PC-9 (cell line): ENCODE results near the gene TBP. TPM values are rescaled to one million over a fixed set of nuclear protein-coding genes. Genes with fewer than 3 reads are reported as not detected.

Source experiments
- BruUV-seq: library from RNA; stranded (reverse); fragments of 400-500 nt; replicated peaks from 2 replicates; lab custom pipeline; 2021; lab: Mats Ljungman, UMichigan
- CTCF ChIA-PET: fragments of 300-600 bp; sonication (Branson Sonifier 250); formaldehyde crosslinking; loops from one replicate; lab custom pipeline; 2022; ENCODE audit warnings: antibody characterized with exemption; lab: Charles Lee
- POLR2A ChIA-PET: fragments of 300-600 bp; sonication (Branson Sonifier 250); formaldehyde crosslinking; loops from one replicate; lab custom pipeline; 2022; ENCODE audit warnings: antibody characterized with exemption; ENCODE audit not compliant: unreplicated experiment; lab: Charles Lee
- DNase-seq, 2 experiments: peaks; one replicate each; pipeline versions ENCODE4 v3.0.0 to v3.0.0-alpha.2; 2015 to 2022; ENCODE audit warnings: mixed read lengths in 1 of 2
- H2AFZ ChIP-seq: fragments of 200-600 bp; sonication (generic); 2 replicates; pipeline ENCODE4 v1.8.1; 2017; ENCODE audit warnings: antibody characterized with exemption
- H3F3A ChIP-seq: fragments of 200-600 bp; sonication (generic); 2 replicates; pipeline ENCODE4 v1.8.1; 2017; ENCODE audit warnings: antibody characterized with exemption, mild to moderate bottlenecking, low read depth; ENCODE audit not compliant: insufficient read depth
- H3K27ac ChIP-seq: fragments of 200-600 bp; sonication (generic); 2 replicates; pipeline ENCODE4 v1.6.1; 2016; ENCODE audit warnings: mixed run types
- H3K27me3 ChIP-seq: fragments of 200-600 bp; sonication (generic); 2 replicates; pipeline ENCODE4 v1.6.1; 2016; ENCODE audit warnings: low read depth, mixed run types; ENCODE audit not compliant: insufficient read depth
- H3K36me3 ChIP-seq: fragments of 200-600 bp; sonication (generic); 2 replicates; pipeline ENCODE4 v1.6.1; 2016; ENCODE audit warnings: low read depth, mixed run types
- H3K4me1 ChIP-seq: fragments of 200-600 bp; sonication (generic); replicated peaks from 2 replicates; pipeline ENCODE4 v1.6.1; 2016; ENCODE audit warnings: mixed run types; ENCODE audit not compliant: insufficient read depth
- H3K4me2 ChIP-seq: fragments of 200-600 bp; sonication (generic); 2 replicates; pipeline ENCODE4 v1.6.1; 2017; ENCODE audit warnings: mixed run types
- H3K4me3 ChIP-seq: fragments of 200-600 bp; sonication (generic); 2 replicates; pipeline ENCODE4 v1.6.1; 2016; ENCODE audit warnings: mixed run types
- H3K79me2 ChIP-seq: fragments of 200-600 bp; sonication (generic); 2 replicates; pipeline ENCODE4 v1.6.1; 2017; ENCODE audit warnings: low read depth, mixed run types
- H3K9me2 ChIP-seq: fragments of 200-600 bp; sonication (generic); 2 replicates; pipeline ENCODE4 v1.8.1; 2017; ENCODE audit warnings: mild to moderate bottlenecking; ENCODE audit not compliant: insufficient read depth
- H3K9me3 ChIP-seq: fragments of 200-600 bp; sonication (generic); 2 replicates; pipeline ENCODE4 v1.8.1; 2016; ENCODE audit warnings: low read depth; ENCODE audit not compliant: insufficient read depth
- H4K20me1 ChIP-seq: fragments of 200-600 bp; sonication (generic); 2 replicates; pipeline ENCODE4 v1.8.1; 2017; ENCODE audit not compliant: insufficient read depth
- CTCF ChIP-seq: fragments of 200-600 bp; sonication (generic); conservative IDR thresholded peaks from 2 replicates; pipeline ENCODE4 v1.6.1; 2017; ENCODE audit warnings: mixed run types, antibody characterized with exemption, mild to moderate bottlenecking, moderate library complexity
- EZH2 ChIP-seq: fragments of 200-600 bp; sonication (generic); IDR thresholded peaks from 2 replicates; pipeline ENCODE4 v1.8.0; 2017; ENCODE audit warnings: antibody characterized with exemption, low read depth
- intact Hi-C: fragments of 100-400 bp; cut with micrococcal nuclease; formaldehyde crosslinking; loops from one replicate; pipeline ENCODE4 v1.10.0; 2022; ENCODE audit not compliant: unreplicated experiment
- total RNA-seq: library from RNA; stranded (reverse); gene quantifications from 2 replicates; pipeline ENCODE4 v1.2.3, GENCODE V29; 2021

The TBP gene
- total RNA-seq, 1 experiment from 2014 or later: 11.2 TPM

- H4K20me1 ChIP-seq: no peaks in the 10 kb centered on the region
- no peak for DNase-seq
- TF ChIP-seq EZH2 (no peak), CTCF (no peak)
- no peaks in the 10 kb centered on the region for H3K4me1 ChIP-seq
- intact Hi-C loops: no loop called here
- H3K9me2 ChIP-seq: no peaks in the 10 kb centered on the region
- H2AFZ ChIP-seq: no peak overlapping the region
- peaks cover 57% of the 10 kb centered on the region for H3K27me3 ChIP-seq
- no peak overlapping the region for H3K4me3 ChIP-seq
- H3F3A ChIP-seq: no peaks in the 10 kb centered on the region
- ChIA-PET POLR2A (no interaction called here), CTCF (no interaction called here)
- no peaks in the 10 kb centered on the region for H3K9me3 ChIP-seq
- no TSS peak for BruUV-seq
- no peaks in the 10 kb centered on the region for H3K36me3 ChIP-seq
- no peaks in the 10 kb centered on the region for H3K79me2 ChIP-seq
- no peak overlapping the region for H3K4me2 ChIP-seq
- no peak overlapping the region for H3K27ac ChIP-seq
Observed at GRCh38 chr6:170509723-170510018, 44.5 kb upstream of the TBP start.

DNA sequence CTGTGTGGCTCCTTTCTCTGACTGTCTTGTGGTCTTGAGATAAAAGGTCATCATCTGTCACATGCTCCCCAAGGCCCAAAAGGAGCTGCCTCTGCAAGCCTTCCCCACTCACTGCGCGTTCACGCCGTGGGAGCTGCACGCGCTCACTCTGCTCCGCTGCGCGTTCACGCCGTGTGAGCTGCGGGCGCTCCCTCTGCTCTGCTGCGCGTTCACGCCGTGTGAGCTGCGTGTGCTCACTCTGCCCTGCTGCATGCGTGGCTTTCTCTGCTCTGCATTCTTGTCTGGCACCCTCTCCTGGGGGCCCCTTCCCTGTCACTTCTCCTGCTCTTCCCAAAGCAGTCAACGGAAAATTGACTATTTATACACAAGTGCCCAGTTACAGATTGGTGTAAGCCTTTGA, 43.5 kb upstream of the TBP start:
- POLR2A ChIA-PET: no interaction called here
- no peaks in the 10 kb centered on the region for H3K79me2 ChIP-seq
- CTCF ChIA-PET: interaction anchor here (0.6 kb wide), 1 partner anchor 662 kb away, joined by 6 read pairs; no protein-coding TSS in a partner anchor
- H3K36me3 ChIP-seq: no peaks in the 10 kb centered on the region
- no peak overlapping the region for H3K4me2 ChIP-seq
- BruUV-seq: no TSS peak
- no peaks in the 10 kb centered on the region for H3F3A ChIP-seq
- no peak overlapping the region for H3K27ac ChIP-seq
- H3K4me3 ChIP-seq: no peak overlapping the region
- no peaks in the 10 kb centered on the region for H4K20me1 ChIP-seq
- no peaks in the 10 kb centered on the region for H3K4me1 ChIP-seq
- TF ChIP-seq EZH2: no peak
- no peak for TF ChIP-seq CTCF
- no peak for DNase-seq
- H3K9me2 ChIP-seq: no peaks in the 10 kb centered on the region
- H2AFZ ChIP-seq: no peak overlapping the region
- intact Hi-C loops: no loop called here
- H3K9me3 ChIP-seq: no peaks in the 10 kb centered on the region
- H3K27me3 ChIP-seq: peaks cover 59% of the 10 kb centered on the region

GRCh38 chr6:170512249-170512648, 41.9 kb upstream of the TBP start:
- no peaks in the 10 kb centered on the region for H3K9me3 ChIP-seq
- no peaks in the 10 kb centered on the region for H3K4me1 ChIP-seq
- no peaks in the 10 kb centered on the region for H4K20me1 ChIP-seq
- no peaks in the 10 kb centered on the region for H3F3A ChIP-seq
- H3K79me2 ChIP-seq: no peaks in the 10 kb centered on the region
- no peak overlapping the region for H3K4me2 ChIP-seq
- no peaks in the 10 kb centered on the region for H3K9me2 ChIP-seq
- no TSS peak for BruUV-seq
- no peaks in the 10 kb centered on the region for H3K36me3 ChIP-seq
- CTCF ChIA-PET: no interaction called here
- no peak overlapping the region for H3K4me3 ChIP-seq
- TF ChIP-seq CTCF (no peak), EZH2 (no peak)
- POLR2A ChIA-PET: no interaction called here
- intact Hi-C loops: no loop called here
- no peak overlapping the region for H3K27ac ChIP-seq
- H3K27me3 ChIP-seq: peaks cover 56% of the 10 kb centered on the region
- no peak overlapping the region for H2AFZ ChIP-seq
- no peak for DNase-seq
